H9 (cell line): ENCODE data around the gene PADI6. TPM values are rescaled to one million over a fixed set of nuclear protein-coding genes. Genes with fewer than 3 reads are reported as not detected.

Source experiments
- DNase-seq: peaks from one replicate; pipeline ENCODE4 v3.0.0-alpha.2; 2017
- H2AFZ ChIP-seq: one replicate; pipeline ENCODE4 v1.6.1; 2013; ENCODE audit warnings: mild to moderate bottlenecking, low read length, control low read depth, moderate library complexity
- H2AK5ac ChIP-seq: 2 replicates; pipeline ENCODE4 v1.6.1; 2013; ENCODE audit warnings: low read length, control low read depth, mixed read lengths; ENCODE audit not compliant: insufficient read length
- H2BK120ac ChIP-seq: one replicate; pipeline ENCODE4 v1.6.1; 2013; ENCODE audit warnings: low read depth, mild to moderate bottlenecking, low read length, control low read depth, inconsistent platforms; ENCODE audit not compliant: poor library complexity, severe bottlenecking
- H2BK12ac ChIP-seq: 2 replicates; pipeline ENCODE4 v1.6.1; 2013; ENCODE audit warnings: low read length, control low read depth, mixed read lengths, low read depth; ENCODE audit not compliant: insufficient read length
- H2BK15ac ChIP-seq: 2 replicates; pipeline ENCODE4 v1.6.1; 2013; ENCODE audit warnings: low read depth, low read length, control low read depth
- H2BK20ac ChIP-seq: one replicate; pipeline ENCODE4 v1.6.1; 2013; ENCODE audit warnings: low read depth, mild to moderate bottlenecking, low read length, control low read depth, inconsistent platforms; ENCODE audit not compliant: poor library complexity, severe bottlenecking
- H2BK5ac ChIP-seq: 2 replicates; pipeline ENCODE4 v1.6.1; 2013; ENCODE audit warnings: low read length, control low read depth, mixed read lengths; ENCODE audit not compliant: insufficient read length
- H3K14ac ChIP-seq: 2 replicates; pipeline ENCODE4 v1.6.1; 2013; ENCODE audit warnings: low read length, control low read depth; ENCODE audit not compliant: insufficient read depth
- H3K18ac ChIP-seq: 2 replicates; pipeline ENCODE4 v1.6.1; 2013; ENCODE audit warnings: low read depth, mild to moderate bottlenecking, mixed read lengths, low read length, control low read depth; ENCODE audit not compliant: insufficient read length
- H3K23ac ChIP-seq: 2 replicates; pipeline ENCODE4 v1.6.1; 2013; ENCODE audit warnings: low read length, control low read depth, mixed read lengths, low read depth; ENCODE audit not compliant: insufficient read length
- H3K23me2 ChIP-seq: 2 replicates; pipeline ENCODE4 v1.6.1; 2013; ENCODE audit warnings: low read depth, mild to moderate bottlenecking, mixed read lengths, low read length, control low read depth; ENCODE audit not compliant: insufficient read length, poor library complexity, severe bottlenecking
- H3K27ac ChIP-seq: 2 replicates; pipeline ENCODE4 v1.5.1; 2013; ENCODE audit warnings: low read length, control low read depth, mixed read lengths, low read depth; ENCODE audit not compliant: insufficient read length
- H3K27me3 ChIP-seq: 2 replicates; pipeline ENCODE4 v1.6.1; 2013; ENCODE audit warnings: low read length, control low read depth, inconsistent platforms; ENCODE audit not compliant: insufficient read depth
- H3K4ac ChIP-seq: 2 replicates; pipeline ENCODE4 v1.6.1; 2013; ENCODE audit warnings: low read depth, mild to moderate bottlenecking, control low read depth, inconsistent platforms, low read length, moderate library complexity
- H3K4me1 ChIP-seq: 2 replicates; pipeline ENCODE4 v1.6.1; 2013; ENCODE audit warnings: low read length, control low read depth, inconsistent platforms; ENCODE audit not compliant: insufficient read depth
- H3K4me2 ChIP-seq: 2 replicates; pipeline ENCODE4 v1.6.1; 2013; ENCODE audit warnings: low read length, control low read depth, mixed read lengths; ENCODE audit not compliant: insufficient read length, insufficient read depth
- H3K56ac ChIP-seq: 2 replicates; pipeline ENCODE4 v1.6.1; 2013; ENCODE audit warnings: low read depth, mild to moderate bottlenecking, mixed read lengths, low read length, control low read depth; ENCODE audit not compliant: insufficient read length
- H3K79me1 ChIP-seq: 2 replicates; pipeline ENCODE4 v1.6.1; 2013; ENCODE audit warnings: low read depth, mild to moderate bottlenecking, moderate library complexity, low read length, control low read depth, inconsistent platforms; ENCODE audit not compliant: insufficient read depth, poor library complexity, severe bottlenecking
- H3K79me2 ChIP-seq: 2 replicates; pipeline ENCODE4 v1.6.1; 2013; ENCODE audit warnings: low read length, control low read depth, inconsistent platforms; ENCODE audit not compliant: insufficient read depth
- H3K9ac ChIP-seq: 2 replicates; pipeline ENCODE4 v1.6.1; 2013; ENCODE audit warnings: low read length, control low read depth, mixed read lengths; ENCODE audit not compliant: insufficient read length; ENCODE audit errors: extremely low read depth
- H3K9me3 ChIP-seq: one replicate; pipeline ENCODE4 v1.6.1; 2013; ENCODE audit warnings: low read depth, low read length, inconsistent platforms; ENCODE audit not compliant: control insufficient read depth
- H3T11ph ChIP-seq: one replicate; pipeline ENCODE4 v1.6.1; 2013; ENCODE audit warnings: mild to moderate bottlenecking, low read length, control low read depth, inconsistent platforms
- H4K20me1 ChIP-seq: one replicate; pipeline ENCODE4 v1.6.1; 2013; ENCODE audit not compliant: control insufficient read depth, insufficient read length, insufficient read depth
- H4K5ac ChIP-seq: 2 replicates; pipeline ENCODE4 v1.6.1; 2013; ENCODE audit warnings: low read depth, mild to moderate bottlenecking, mixed read lengths, low read length, control low read depth; ENCODE audit not compliant: insufficient read length
- H4K8ac ChIP-seq: replicated peaks from 2 replicates; pipeline ENCODE4 v1.6.1; 2013; ENCODE audit warnings: low read length, control low read depth, mixed read lengths, low read depth; ENCODE audit not compliant: insufficient read length
- H4K91ac ChIP-seq: 2 replicates; pipeline ENCODE4 v1.6.1; 2013; ENCODE audit warnings: low read depth, mild to moderate bottlenecking, moderate library complexity, mixed read lengths, low read length, control low read depth; ENCODE audit not compliant: insufficient read length
- H3K27ac Mint-ChIP-seq, 3 experiments: 2 replicates in 2 of 3; 3 replicates in 1 of 3; pipeline ENCODE4 v1.8.0; 2020 to 2021; ENCODE audit warnings: mixed read lengths in 3 of 3, mild to moderate bottlenecking in 1 of 3, moderate library complexity in 1 of 3
- H3K27me3 Mint-ChIP-seq: 2 replicates; pipeline ENCODE4 v1.8.0; 2021; ENCODE audit warnings: low read depth, mild to moderate bottlenecking, moderate library complexity, mixed read lengths
- H3K36me3 Mint-ChIP-seq, 3 experiments: 2 replicates in 2 of 3; 3 replicates in 1 of 3; pipeline ENCODE4 v1.8.0; 2020 to 2021; ENCODE audit warnings: low read depth in 3 of 3, mixed read lengths in 3 of 3; ENCODE audit not compliant: insufficient read depth in 1 of 3
- H3K4me1 Mint-ChIP-seq, 2 experiments: 2 replicates each; pipeline ENCODE4 v1.8.0; 2020; ENCODE audit warnings: mixed read lengths in 2 of 2
- H3K4me3 Mint-ChIP-seq, 2 experiments: 2 replicates in 1 of 2; 3 replicates in 1 of 2; pipeline ENCODE4 v1.8.0; 2020 to 2021; ENCODE audit warnings: mild to moderate bottlenecking in 2 of 2, mixed read lengths in 2 of 2, moderate library complexity in 1 of 2
- H3K9me3 Mint-ChIP-seq, 2 experiments: 2 replicates in 1 of 2; 3 replicates in 1 of 2; pipeline ENCODE4 v1.8.0; 2020; ENCODE audit warnings: mild to moderate bottlenecking in 2 of 2, mixed read lengths in 2 of 2, moderate library complexity in 1 of 2
- CTCF ChIP-seq: fragments of 200-600 bp; sonication (generic); conservative IDR thresholded peaks from 3 replicates; pipeline ENCODE4 v1.8.0; 2021; ENCODE audit warnings: antibody characterized with exemption, mild to moderate bottlenecking
- WGBS: extraction: QIAGEN DNeasy Blood & Tissue Kit; methylation state at CpG from one replicate; pipeline ENCODE4 v1.1.7; 2013; ENCODE audit warnings: missing lambda C conversion rate, low lambda C conversion rate, mixed read lengths; ENCODE audit not compliant: insufficient read length; ENCODE audit errors: extremely low coverage; 5-methylcytosine and 5-hydroxymethylcytosine counted together
- total RNA-seq: library from RNA; stranded (reverse); gene quantifications from 2 replicates; pipeline ENCODE4 v1.2.1, GENCODE V29; 2021

PADI6 gene
- total RNA-seq, 1 experiment from 2014 or later = not detected

GRCh38 chr1:17351598-17352324 is 20.2 kb upstream of the PADI6 start:
- no peak overlapping the region; the same call in 1 of the 2 replicates for H3K14ac ChIP-seq
- no peaks in the 10 kb centered on the region for H3K27me3 ChIP-seq
- no peaks in the 10 kb centered on the region for H3K9me3 ChIP-seq
- H3K9me3 Mint-ChIP-seq = no peaks in the 10 kb centered on the region
- no peaks in the 10 kb centered on the region for H3K23me2 ChIP-seq
- no peak overlapping the region for H2BK5ac ChIP-seq
- no peak overlapping the region for H2BK20ac ChIP-seq
- H2BK15ac ChIP-seq = no peak overlapping the region
- H2AFZ ChIP-seq = no peak overlapping the region
- no peak overlapping the region for H3K4me2 ChIP-seq
- H4K91ac ChIP-seq = no peak overlapping the region
- no peaks in the 10 kb centered on the region for H3K79me1 ChIP-seq
- no peaks in the 10 kb centered on the region for H4K20me1 ChIP-seq
- WGBS = no CpG with 5 or more reads among the region's 8 CpGs
- H3K18ac ChIP-seq = no peak overlapping the region
- no peaks in the 10 kb centered on the region for H3K4me1 ChIP-seq
- no peak overlapping the region for H2BK12ac ChIP-seq
- DNase-seq = no peak
- no peak for TF ChIP-seq CTCF
- no peaks in the 10 kb centered on the region for H3K79me2 ChIP-seq
- no peak overlapping the region for H3T11ph ChIP-seq
- H3K27ac ChIP-seq = no peak overlapping the region
- H2AK5ac ChIP-seq = no peak overlapping the region
- peaks cover 15% of the 10 kb centered on the region for H3K27me3 Mint-ChIP-seq
- no peaks in the 10 kb centered on the region for H3K36me3 Mint-ChIP-seq
- H3K23ac ChIP-seq = no peak overlapping the region
- H3K56ac ChIP-seq = no peak overlapping the region
- H3K4me1 Mint-ChIP-seq = peaks cover 11 to 23% of the 10 kb centered on the region in 2 experiments
- no peak overlapping the region for H3K4ac ChIP-seq
- H2BK120ac ChIP-seq = no peak overlapping the region
- H4K8ac ChIP-seq = no peak overlapping the region
- H3K9ac ChIP-seq = no peak overlapping the region
- H3K4me3 Mint-ChIP-seq = no peak overlapping the region
- no peak overlapping the region for H4K5ac ChIP-seq
- H3K27ac Mint-ChIP-seq = no peak overlapping the region; a peak in 1 of 7 replicates
